ENCODE data around the gene STOM. TPM values are rescaled to one million over a fixed set of nuclear protein-coding genes. Genes with fewer than 3 reads are reported as not detected.

Gene STOM
- total RNA-seq, 1 experiment from 2014 or later = 32.2 TPM

- no peak for DNase-seq (ENCODE audit: low spot score)
- in situ Hi-C loops (cut with HindIII; ENCODE audit: low sequenced_read_pairs) = no loop called here
Observed at GRCh38 chr9:121325387-121325786, 44.7 kb downstream of the STOM start.

DNA sequence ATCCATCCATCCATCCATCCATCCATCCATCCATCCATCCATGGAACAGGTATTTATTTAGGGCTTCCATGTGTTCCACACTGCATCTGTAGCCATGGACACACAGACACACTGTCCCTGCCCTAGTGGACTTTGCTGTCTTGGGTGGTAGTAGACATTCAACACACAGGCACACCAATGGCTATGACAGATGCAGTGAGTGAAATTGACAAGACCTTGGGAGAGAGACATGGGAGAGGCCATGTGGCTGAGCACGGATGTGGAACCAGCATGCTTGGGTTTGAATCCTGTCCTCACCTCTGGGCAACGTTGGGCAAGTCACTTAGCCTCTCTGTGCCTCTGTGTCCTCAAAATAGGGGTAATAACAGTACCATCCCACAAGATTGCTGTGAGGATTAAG lies 45.3 kb downstream of the STOM start:
- no peak for DNase-seq (ENCODE audit: low spot score)
- in situ Hi-C loops (cut with HindIII; ENCODE audit: low sequenced_read_pairs) = no loop called here

GRCh38 chr9:121324316-121324715 lies 45.7 kb downstream of the STOM start:
- no peak for DNase-seq (ENCODE audit: low spot score)
- in situ Hi-C loops (cut with HindIII; ENCODE audit: low sequenced_read_pairs) = no loop called here

DNA sequence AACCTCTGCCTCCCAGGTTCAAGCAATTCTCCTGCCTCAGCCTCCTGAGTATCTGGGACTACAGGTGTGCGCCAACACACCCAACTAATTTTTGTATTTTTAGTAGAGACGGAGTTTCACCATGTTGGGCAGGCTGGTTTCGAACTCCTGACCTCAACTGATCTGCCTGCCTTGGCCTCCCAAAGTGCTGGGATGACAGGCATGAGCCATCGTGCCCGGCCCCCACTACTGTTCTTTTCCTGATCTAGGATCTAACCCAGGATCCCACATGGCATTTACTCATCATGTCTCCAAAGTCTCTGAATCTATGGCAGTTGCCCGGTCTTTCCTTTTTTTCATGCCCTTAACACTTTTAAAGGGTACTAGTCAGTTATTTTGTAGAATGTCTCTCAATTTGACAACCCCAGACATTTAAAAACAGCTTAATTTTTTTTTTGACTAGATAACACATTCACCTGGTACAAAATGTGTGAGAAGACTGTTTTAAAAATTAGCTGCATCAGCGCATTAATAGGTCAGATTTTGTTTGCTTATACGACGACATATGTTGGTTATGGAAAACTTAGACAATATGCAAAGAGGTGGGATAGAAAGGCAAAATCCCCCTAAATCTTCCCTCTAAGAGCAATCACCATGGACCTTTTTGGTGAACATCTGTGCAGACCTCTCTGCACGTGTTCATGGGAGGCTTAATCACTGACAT lies 46.5 kb downstream of the STOM start:
- DNase-seq (ENCODE audit: low spot score) = no peak
- in situ Hi-C loops (cut with HindIII; ENCODE audit: low sequenced_read_pairs) = no loop called here

GRCh38 chr9:121322737-121323448 lies 47.2 kb downstream of the STOM start:
- in situ Hi-C loops (cut with HindIII; ENCODE audit: low sequenced_read_pairs) = no loop called here
- no peak for DNase-seq (ENCODE audit: low spot score)

DNA sequence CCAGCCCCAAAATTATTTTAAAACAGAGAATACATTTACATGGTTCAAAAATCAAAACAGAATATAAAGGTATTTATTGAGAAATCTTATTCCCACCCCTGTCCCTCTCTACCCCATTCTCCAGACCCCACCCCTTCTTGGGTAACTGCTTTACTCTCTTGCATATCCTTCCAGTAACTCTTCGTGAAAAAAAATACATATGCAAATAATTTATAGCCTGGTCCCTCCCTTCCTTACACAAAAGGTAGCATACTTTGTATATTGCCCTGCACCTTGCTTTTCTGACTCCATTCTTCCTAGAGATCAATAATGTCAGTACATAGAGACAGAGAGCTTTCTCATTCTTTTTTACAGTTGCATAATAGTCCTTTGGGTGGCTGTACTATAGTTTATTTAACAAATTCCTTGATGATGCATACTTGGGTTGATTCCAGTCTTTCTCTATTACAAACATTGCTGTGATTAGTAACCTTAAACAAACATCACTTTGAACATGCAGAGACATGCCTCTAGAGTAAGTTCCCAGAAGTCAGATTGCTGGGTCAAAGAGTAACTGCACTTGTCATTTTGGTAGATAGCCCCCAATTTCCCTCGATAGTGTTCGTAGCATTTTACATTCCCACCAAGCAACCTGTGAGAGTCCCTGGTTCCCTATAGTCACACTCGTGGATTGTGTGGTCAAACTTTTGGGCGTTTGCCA lies 47.9 kb downstream of the STOM start:
- DNase-seq (ENCODE audit: low spot score) = no peak
- in situ Hi-C loops (cut with HindIII; ENCODE audit: low sequenced_read_pairs) = no loop called here

DNA sequence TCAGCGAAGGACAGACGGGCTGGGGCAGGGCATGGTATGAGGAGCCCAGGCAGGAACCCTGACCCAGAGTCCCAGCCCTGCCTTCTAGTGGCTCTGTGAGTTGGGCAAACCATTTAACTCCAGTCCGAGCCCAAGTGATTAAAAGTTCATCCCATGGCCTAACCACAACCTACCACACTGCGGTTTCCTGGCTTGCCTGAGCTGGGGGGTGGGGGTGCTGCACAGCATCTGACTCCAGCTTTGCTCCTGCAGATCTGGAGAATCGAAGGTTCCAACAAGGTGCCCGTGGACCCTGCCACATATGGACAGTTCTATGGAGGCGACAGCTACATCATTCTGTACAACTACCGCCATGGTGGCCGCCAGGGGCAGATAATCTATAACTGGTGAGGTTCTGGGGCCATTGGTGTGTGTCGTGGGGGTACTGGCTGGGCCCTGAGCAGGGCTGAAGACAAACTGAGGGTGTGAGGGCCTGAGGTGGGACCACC lies 49.0 kb downstream of the STOM start:
- in situ Hi-C loops (cut with HindIII; ENCODE audit: low sequenced_read_pairs) = no loop called here
- no peak for DNase-seq (ENCODE audit: low spot score)

GRCh38 chr9:121319383-121319780 lies 50.7 kb downstream of the STOM start:
- no peak for DNase-seq (ENCODE audit: low spot score)
- in situ Hi-C loops (cut with HindIII; ENCODE audit: low sequenced_read_pairs) = no loop called here

GRCh38 chr9:121318631-121319382 lies 51.2 kb downstream of the STOM start:
- in situ Hi-C loops (cut with HindIII; ENCODE audit: low sequenced_read_pairs) = no loop called here
- no peak for DNase-seq (ENCODE audit: low spot score)

- in situ Hi-C loops (cut with HindIII; ENCODE audit: low sequenced_read_pairs) = no loop called here
- peak; percentile 8 for DNase-seq (ENCODE audit: low spot score)
Observed at GRCh38 chr9:121317737-121318630, 52.1 kb downstream of the STOM start.

GRCh38 chr9:121316852-121317373 lies 53.1 kb downstream of the STOM start:
- no peak for DNase-seq (ENCODE audit: low spot score)
- in situ Hi-C loops (cut with HindIII; ENCODE audit: low sequenced_read_pairs) = no loop called here

GRCh38 chr9:121316378-121316777 lies 53.7 kb downstream of the STOM start:
- in situ Hi-C loops (cut with HindIII; ENCODE audit: low sequenced_read_pairs) = no loop called here
- DNase-seq (ENCODE audit: low spot score) = no peak

- DNase-seq (ENCODE audit: low spot score) = no peak
- in situ Hi-C loops (cut with HindIII; ENCODE audit: low sequenced_read_pairs) = no loop called here
Observed at GRCh38 chr9:121313458-121314152, 56.4 kb downstream of the STOM start.

GRCh38 chr9:121312169-121312568 lies 57.9 kb downstream of the STOM start:
- no peak for DNase-seq (ENCODE audit: low spot score)
- in situ Hi-C loops (cut with HindIII; ENCODE audit: low sequenced_read_pairs) = no loop called here

DNA sequence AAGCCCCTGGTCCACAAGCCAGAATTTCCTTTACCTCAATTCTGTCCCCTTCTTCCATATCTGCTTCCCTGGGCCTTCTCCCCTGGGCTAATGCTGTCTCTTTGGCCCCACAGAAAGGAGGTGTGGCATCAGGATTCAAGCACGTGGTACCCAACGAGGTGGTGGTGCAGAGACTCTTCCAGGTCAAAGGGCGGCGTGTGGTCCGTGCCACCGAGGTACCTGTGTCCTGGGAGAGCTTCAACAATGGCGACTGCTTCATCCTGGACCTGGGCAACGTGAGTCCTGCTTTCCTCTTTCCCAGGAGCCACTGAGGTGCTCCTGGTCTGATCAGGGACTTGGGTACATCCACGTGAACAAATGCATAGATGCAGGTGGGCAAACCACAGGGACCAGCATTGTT lies 59.5 kb downstream of the STOM start:
- DNase-seq (ENCODE audit: low spot score) = no peak
- in situ Hi-C loops (cut with HindIII; ENCODE audit: low sequenced_read_pairs) = no loop called here

DNA sequence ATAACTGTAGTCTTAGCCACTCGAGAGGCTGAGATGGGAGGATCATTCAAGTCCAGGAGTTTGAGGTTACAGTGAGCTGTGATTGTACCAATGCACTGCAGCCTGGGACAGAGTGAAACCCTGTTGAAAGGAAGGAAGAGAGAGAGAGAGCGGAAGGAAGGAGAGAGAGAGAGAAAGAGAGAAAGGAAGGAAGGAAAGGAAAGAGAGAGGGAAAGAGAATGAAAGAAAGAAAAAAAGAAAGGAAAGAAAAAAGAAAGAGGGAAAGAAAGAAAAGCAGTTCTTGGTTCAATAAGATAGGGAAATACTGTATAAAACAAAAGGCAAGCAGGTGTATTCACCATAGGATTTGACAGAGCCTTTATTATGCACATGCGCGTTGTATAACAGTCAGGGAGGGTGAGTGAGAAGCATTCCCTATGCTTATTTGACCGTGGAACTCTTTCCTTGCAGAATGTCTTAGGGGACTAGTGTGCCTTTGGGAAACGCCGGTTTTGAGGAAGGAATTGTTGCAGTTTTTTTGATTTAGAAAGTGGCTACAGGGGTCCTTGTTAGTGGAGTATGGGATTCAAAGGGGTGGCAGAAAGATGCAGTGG lies 60.1 kb downstream of the STOM start:
- in situ Hi-C loops (cut with HindIII; ENCODE audit: low sequenced_read_pairs) = no loop called here
- DNase-seq (ENCODE audit: low spot score) = no peak

- no peak for DNase-seq (ENCODE audit: low spot score)
Observed at GRCh38 chr9:121309171-121309570, 60.9 kb downstream of the STOM start.

More at GRCh38 chr9:121309171-121309570, 60.9 kb downstream of the STOM start:
- in situ Hi-C loops (cut with HindIII; ENCODE audit: low sequenced_read_pairs) = no loop called here

Measured in G401 (cell line).